HepG2 (cell line): ENCODE results near the gene NECAP2. TPM values are rescaled to one million over a fixed set of nuclear protein-coding genes. Genes with fewer than 3 reads are reported as not detected.

Source experiments
- ATAC-seq: fragments of 200-7000 bp; cut with Tn5 transposase; 3 replicates; pipeline ENCODE4 v1.9.1; 2020; ENCODE audit warnings: mild to moderate bottlenecking, moderate library complexity
- BruUV-seq: library from RNA; stranded (reverse); fragments of 400-500 nt; replicated peaks from 2 replicates; lab custom pipeline; 2021; lab: Mats Ljungman, UMichigan
- CTCF ChIA-PET: fragments of 300-600 bp; formaldehyde crosslinking; extraction: SDS; loops from one replicate; lab custom pipeline; 2021; ENCODE audit warnings: low total read pairs, inconsistent platforms, low intra/inter-chr PET ratio; lab: Yijun Ruan, JAX
- POLR2A ChIA-PET: fragments of 350-600 bp; sonication (Branson Sonifier 250); formaldehyde crosslinking; loops from one replicate; lab custom pipeline; 2020; ENCODE audit warnings: antibody characterized with exemption, inconsistent platforms; lab: Yijun Ruan, JAX
- DNase-seq: peaks from one replicate; pipeline ENCODE4 v3.0.0-alpha.2; 2015; ENCODE audit warnings: low spot score
- FAIRE-seq: peaks from 3 replicates; lab custom pipeline; 2011; peaks lifted over from hg19 to GRCh38; lab: Jason Lieb, UNC
- H2AFZ ChIP-seq: one replicate; pipeline ENCODE4 v1.6.1; 2011; ENCODE audit warnings: low read length, inconsistent platforms
- H3K27ac ChIP-seq: fragments of 300-600 bp; 3 replicates; pipeline ENCODE4 v1.8.0; 2011; ENCODE audit warnings: mixed run types, mild to moderate bottlenecking, mixed read lengths, low read length, inconsistent platforms; ENCODE audit not compliant: insufficient read depth; ENCODE audit errors: extremely low read length
- H3K27me3 ChIP-seq, 2 experiments: fragments of 200-600 bp in 1 of 2; 2 replicates in 1 of 2; 3 replicates in 1 of 2; pipeline versions ENCODE4 v1.6.0 to v1.8.0; 2011; ENCODE audit warnings: low read length in 2 of 2, mild to moderate bottlenecking in 2 of 2, moderate library complexity in 2 of 2, inconsistent platforms in 1 of 2; ENCODE audit not compliant: insufficient read depth in 2 of 2, control insufficient read depth in 1 of 2
- H3K36me3 ChIP-seq, 2 experiments: fragments of 200-600 bp in 1 of 2; replicated peaks in 1 of 2; 2 replicates in 1 of 2; 3 replicates in 1 of 2; pipeline versions ENCODE4 v1.5.1 to v1.8.0; 2011; ENCODE audit warnings: low read length in 2 of 2, inconsistent platforms in 1 of 2; ENCODE audit not compliant: insufficient read depth in 2 of 2, control insufficient read depth in 1 of 2
- H3K4me1 ChIP-seq: 2 replicates; pipeline ENCODE4 v1.5.1; 2012; ENCODE audit warnings: low read length, inconsistent platforms; ENCODE audit not compliant: insufficient read depth
- H3K4me2 ChIP-seq: 2 replicates; pipeline ENCODE4 v1.6.0; 2011; ENCODE audit warnings: low read depth, low read length, inconsistent platforms
- H3K4me3 ChIP-seq, 3 experiments: fragments of 200-600 bp in 1 of 3; sonication (generic), shearing (Covaris generic) in 1 of 3; replicated peaks in 1 of 3; 2 replicates each; pipeline ENCODE4 v1.5.1; 2011 to 2016; ENCODE audit warnings: low read length in 3 of 3, inconsistent platforms in 2 of 3, low read depth in 2 of 3, mild to moderate bottlenecking in 2 of 3, control low read depth in 1 of 3, mixed read lengths in 1 of 3; ENCODE audit not compliant: insufficient read depth in 1 of 3
- H3K79me2 ChIP-seq: one replicate; pipeline ENCODE4 v1.6.1; 2011; ENCODE audit warnings: low read length, inconsistent platforms; ENCODE audit not compliant: insufficient read depth
- H3K9ac ChIP-seq: 2 replicates; pipeline ENCODE4 v1.6.0; 2011; ENCODE audit warnings: mild to moderate bottlenecking, low read depth, low read length, inconsistent platforms; ENCODE audit not compliant: insufficient read depth
- H3K9me3 ChIP-seq: 2 replicates; pipeline ENCODE4 v1.5.1; 2012; ENCODE audit warnings: mild to moderate bottlenecking, low read length
- H4K20me1 ChIP-seq: 2 replicates; pipeline ENCODE4 v1.6.0; 2011; ENCODE audit warnings: inconsistent platforms, mild to moderate bottlenecking, low read length, moderate library complexity; ENCODE audit not compliant: insufficient read depth
- ETV5 ChIP-seq: IDR thresholded peaks from 2 replicates; pipeline ENCODE4 v1.6.1; 2018; ENCODE audit warnings: missing biosample characterization, missing genetic modification reagents, inconsistent platforms, borderline replicate concordance
- FOXA3 ChIP-seq: IDR thresholded peaks from 2 replicates; pipeline ENCODE4 v1.6.1; 2016; ENCODE audit warnings: missing genetic modification reagents, missing compliant biosample characterization
- ZNF609 ChIP-seq: sonication (generic); formaldehyde crosslinking; IDR thresholded peaks from 2 replicates; pipeline ENCODE4 v1.4.0; 2020; ENCODE audit warnings: mild to moderate bottlenecking, missing genetic modification reagents, borderline replicate concordance
- WGBS: methylation state at CpG from one replicate; pipeline ENCODE4 v1.1.6; 2017; ENCODE audit warnings: low lambda C conversion rate; 5-methylcytosine and 5-hydroxymethylcytosine counted together
- in situ Hi-C: cut with HindIII; loops from 2 replicates; pipeline ENCODE4 v1.10.0; 2017; ENCODE audit warnings: low pct_unique_long_range_greater_than_20kb; ENCODE audit not compliant: extremely low pct_ligation_motif_present
- intact Hi-C: fragments of 100-400 bp; cut with micrococcal nuclease; formaldehyde crosslinking; loops from one replicate; pipeline ENCODE4 v1.10.0; 2022; ENCODE audit not compliant: unreplicated experiment
- polyA plus RNA-seq, 8 experiments: library from polyadenylated mRNA; depleted of rRNA in 3 of 8; stranded (reverse) in 7 of 8; unstranded in 1 of 8; fragments of >200 nt; fragmentation: Illumina TruSeq in 4 of 8; extraction: Trizol in 4 of 8; gene quantifications; 2 replicates each; pipeline versions ENCODE4 v1.2.1 to v1.2.3, GENCODE V29; 2011 to 2016; ENCODE audit warnings: low read depth in 4 of 8, missing spikeins in 1 of 8, mixed read lengths in 1 of 8; ENCODE audit not compliant: insufficient read depth in 1 of 8
- total RNA-seq, 5 experiments: library from RNA; depleted of rRNA; stranded (reverse); fragments of >200 nt; fragmentation: Illumina TruSeq; extraction: Trizol; gene quantifications; 2 replicates each; pipeline ENCODE4 v1.2.3, GENCODE V29; 2016; ENCODE audit warnings: low read depth in 1 of 5

NECAP2 gene
- total and polyA plus RNA-seq, 2 of the 13 experiments (the other 11 are each of a cell fraction or from before 2014, with no cell fraction given): 38.5 to 52.3 TPM

- intact Hi-C loops (no loop called here), in situ Hi-C loops (no loop called here)
- ChIA-PET POLR2A (no interaction called here), CTCF (no interaction called here)
- Histone ChIP-seq H2AFZ (no peak overlapping the region), H3K4me1 (no peaks in the 10 kb centered on the region), H4K20me1 (no peaks in the 10 kb centered on the region), H3K79me2 (no peaks in the 10 kb centered on the region), H3K4me2 (no peak overlapping the region), H3K4me3 (no peak overlapping the region), H3K36me3 (peaks cover 1 to 4% of the 10 kb centered on the region in 2 experiments; a peak in 4 of 5 replicates), H3K27me3 (no peaks in the 10 kb centered on the region), H3K9ac (no peak overlapping the region), H3K9me3 (no peaks in the 10 kb centered on the region), H3K27ac (no peak overlapping the region)
- DNase-seq (no peak), FAIRE-seq (no peak), ATAC-seq (no peak)
- TF ChIP-seq ZNF609 (CRISPR knock-in tag): no peak
- TF ChIP-seq ETV5 (CRISPR knock-in tag): no peak
- TF ChIP-seq FOXA3 (CRISPR knock-in tag): no peak
- no TSS peak for BruUV-seq
- WGBS: 94% methylated on average over 17 of the region's 21 CpGs
These were observed 24.5 kb downstream of the NECAP2 start for GRCh38 chr1:16464917-16465625.
